Caco-2 (cell line): ENCODE results near the gene APOH. TPM values are rescaled to one million over a fixed set of nuclear protein-coding genes. Genes with fewer than 3 reads are reported as not detected.
A peak's percentile ranks its signal among the peaks of the same experiment; 100 is the strongest.

Experiments
- BruUV-seq: library from RNA; stranded (reverse); fragments of 400-500 nt; replicated peaks from 2 replicates; lab custom pipeline; 2021; lab: Mats Ljungman, UMichigan
- CTCF ChIA-PET: fragments of 300-600 bp; sonication (Branson Sonifier 250); formaldehyde crosslinking; loops from one replicate; lab custom pipeline; 2022; ENCODE audit warnings: antibody characterized with exemption; lab: Charles Lee
- POLR2A ChIA-PET: fragments of 300-600 bp; sonication (Branson Sonifier 250); formaldehyde crosslinking; loops from one replicate; lab custom pipeline; 2022; ENCODE audit warnings: antibody characterized with exemption; lab: Charles Lee
- DNase-seq, 2 experiments: peaks; one replicate each; pipeline versions ENCODE4 v3.0.0 to v3.0.0-alpha.2; 2020 to 2022
- H3K27me3 ChIP-seq: replicated peaks from 2 replicates; pipeline ENCODE4 v1.6.0; 2011; ENCODE audit warnings: low read length; ENCODE audit not compliant: control insufficient read depth, insufficient read depth
- H3K36me3 ChIP-seq: 2 replicates; pipeline ENCODE4 v1.5.1; 2011; ENCODE audit warnings: low read length; ENCODE audit not compliant: control insufficient read depth, insufficient read depth
- H3K4me1 ChIP-seq: fragments of 250-450 bp; sonication (Bioruptor Pico); 2 replicates; pipeline ENCODE4 v1.5.1; 2020; ENCODE audit warnings: mild to moderate bottlenecking
- H3K4me3 ChIP-seq: 2 replicates; pipeline ENCODE4 v1.5.1; 2011; ENCODE audit warnings: low read depth, mild to moderate bottlenecking, control low read depth, low read length
- H3K9me3 ChIP-seq: fragments of 250-450 bp; sonication (Bioruptor Pico); 2 replicates; pipeline ENCODE4 v1.5.1; 2020; ENCODE audit warnings: mild to moderate bottlenecking, moderate library complexity
- H3K27ac Mint-ChIP-seq: one replicate; pipeline ENCODE4 v1.8.0; 2022; ENCODE audit warnings: mixed read lengths; ENCODE audit not compliant: unreplicated experiment
- H3K27me3 Mint-ChIP-seq: one replicate; pipeline ENCODE4 v1.8.0; 2022; ENCODE audit warnings: mixed read lengths; ENCODE audit not compliant: insufficient read depth, unreplicated experiment
- H3K36me3 Mint-ChIP-seq: one replicate; pipeline ENCODE4 v1.8.0; 2022; ENCODE audit warnings: mild to moderate bottlenecking, mixed read lengths; ENCODE audit not compliant: insufficient read depth, unreplicated experiment
- H3K4me1 Mint-ChIP-seq: one replicate; pipeline ENCODE4 v1.8.0; 2022; ENCODE audit warnings: low read depth, mixed read lengths; ENCODE audit not compliant: unreplicated experiment
- H3K4me3 Mint-ChIP-seq: one replicate; pipeline ENCODE4 v1.8.0; 2022; ENCODE audit warnings: mild to moderate bottlenecking, moderate library complexity, mixed read lengths; ENCODE audit not compliant: unreplicated experiment
- H3K9me3 Mint-ChIP-seq: one replicate; pipeline ENCODE4 v1.8.0; 2022; ENCODE audit warnings: mixed read lengths; ENCODE audit not compliant: unreplicated experiment
- CTCF ChIP-seq, 2 experiments: fragments of 200-600 bp in 1 of 2; IDR thresholded peaks; 1 replicate in 1 of 2; 2 replicates in 1 of 2; pipeline versions ENCODE4 v1.5.1 to v1.8.0; 2011 to 2022; ENCODE audit warnings: antibody characterized with exemption in 1 of 2, control low read depth in 1 of 2, inconsistent platforms in 1 of 2, low read depth in 1 of 2, low read length in 1 of 2, mild to moderate bottlenecking in 1 of 2, moderate library complexity in 1 of 2; ENCODE audit not compliant: insufficient read depth in 1 of 2, severe bottlenecking in 1 of 2, unreplicated experiment in 1 of 2
- intact Hi-C: fragments of 100-400 bp; cut with micrococcal nuclease; formaldehyde crosslinking; loops from one replicate; pipeline ENCODE4 v1.10.0; 2022; ENCODE audit not compliant: unreplicated experiment
- total RNA-seq: library from RNA; stranded (reverse); gene quantifications from 2 replicates; pipeline ENCODE4 v1.2.3, GENCODE V29; 2022

The APOH gene
- total RNA-seq, 1 experiment from 2014 or later = 135 TPM

GRCh38 chr17:66167189-66167815 lies 61.9 kb downstream of the APOH start:
- CTCF ChIA-PET = no interaction called here
- Histone ChIP-seq H3K9me3 (no peaks in the 10 kb centered on the region), H3K36me3 (no peaks in the 10 kb centered on the region), H3K4me1 (no peaks in the 10 kb centered on the region), H3K27me3 (no peaks in the 10 kb centered on the region), H3K4me3 (no peak overlapping the region)
- no peak for DNase-seq
- POLR2A ChIA-PET = interaction anchor here (0.5 kb wide), 1 partner anchor 117 kb away, joined by 3 read pairs; no protein-coding TSS in a partner anchor
- Mint-ChIP-seq H3K4me3 (no peak overlapping the region), H3K4me1 (no peaks in the 10 kb centered on the region), H3K9me3 (no peaks in the 10 kb centered on the region), H3K36me3 (no peaks in the 10 kb centered on the region), H3K27me3 (no peaks in the 10 kb centered on the region), H3K27ac (no peak overlapping the region)
- no TSS peak for BruUV-seq
- no peak for TF ChIP-seq CTCF (IDR thresholded peaks at IDR 0.05; ENCODE audit: insufficient read depth in 1 of 2, low read depth in 1 of 2, low read length in 1 of 2, severe bottlenecking in 1 of 2, unreplicated experiment in 1 of 2)
- intact Hi-C loops = loop anchor here (5.0 kb wide), 2 partner anchors 610 to 875 kb away; no protein-coding TSS in a partner anchor

- Histone ChIP-seq H3K4me1 (no peaks in the 10 kb centered on the region), H3K36me3 (no peaks in the 10 kb centered on the region), H3K9me3 (no peaks in the 10 kb centered on the region; the same call in 1 of the 2 replicates), H3K4me3 (no peak overlapping the region), H3K27me3 (no peaks in the 10 kb centered on the region)
- no peak overlapping the region for H3K4me3 Mint-ChIP-seq
- ChIA-PET CTCF (interaction anchor here (0.6 to 1.4 kb wide), 9 partner anchors 15 to 936 kb away, joined by 3 to 16 read pairs (median 3); no protein-coding TSS in a partner anchor), POLR2A (no interaction called here)
- H3K9me3 Mint-ChIP-seq = no peaks in the 10 kb centered on the region
- peak in 1 of 2 experiments; percentile 55 for DNase-seq
- H3K27ac Mint-ChIP-seq = no peak overlapping the region
- no peaks in the 10 kb centered on the region for H3K27me3 Mint-ChIP-seq
- H3K36me3 Mint-ChIP-seq = no peaks in the 10 kb centered on the region
- no peaks in the 10 kb centered on the region for H3K4me1 Mint-ChIP-seq
- intact Hi-C loops = loop anchor here (1.0 to 5.0 kb wide), 6 partner anchors 177 to 934 kb away; no protein-coding TSS in a partner anchor
- TF ChIP-seq CTCF (IDR thresholded peaks at IDR 0.05; ENCODE audit: insufficient read depth in 1 of 2, low read depth in 1 of 2, low read length in 1 of 2, severe bottlenecking in 1 of 2, unreplicated experiment in 1 of 2) = peak; percentile 63 to 76
- no TSS peak for BruUV-seq
Measured at GRCh38 chr17:66165537-66166123, 63.6 kb downstream of the APOH start.

Other genes with a start within 250 kb of the APOH start
- gene CEP112, start 37.3 kb downstream of the APOH start, total RNA-seq = 2.8 and 4.7 TPM in 2 replicates
- 29.6 and 34.7 TPM in 2 replicates for gene PRKCA, start 73.2 kb upstream of the APOH start, total RNA-seq